HepG2 (cell line): ENCODE data around the gene VENTX. TPM values are rescaled to one million over a fixed set of nuclear protein-coding genes. Genes with fewer than 3 reads are reported as not detected.

Source experiments
- ATAC-seq: fragments of 200-7000 bp; cut with Tn5 transposase; 3 replicates; pipeline ENCODE4 v1.9.1; 2020; ENCODE audit warnings: mild to moderate bottlenecking, moderate library complexity
- BruUV-seq: library from RNA; stranded (reverse); fragments of 400-500 nt; replicated peaks from 2 replicates; lab custom pipeline; 2021; lab: Mats Ljungman, UMichigan
- CTCF ChIA-PET: fragments of 300-600 bp; formaldehyde crosslinking; extraction: SDS; loops from one replicate; lab custom pipeline; 2021; ENCODE audit warnings: low total read pairs, inconsistent platforms, low intra/inter-chr PET ratio; lab: Yijun Ruan, JAX
- POLR2A ChIA-PET: fragments of 350-600 bp; sonication (Branson Sonifier 250); formaldehyde crosslinking; loops from one replicate; lab custom pipeline; 2020; ENCODE audit warnings: antibody characterized with exemption, inconsistent platforms; lab: Yijun Ruan, JAX
- DNase-seq: peaks from one replicate; pipeline ENCODE4 v3.0.0-alpha.2; 2015; ENCODE audit warnings: low spot score
- FAIRE-seq: peaks from 3 replicates; lab custom pipeline; 2011; peaks lifted over from hg19 to GRCh38; lab: Jason Lieb, UNC
- H2AFZ ChIP-seq: one replicate; pipeline ENCODE4 v1.6.1; 2011; ENCODE audit warnings: low read length, inconsistent platforms
- H3K27ac ChIP-seq: fragments of 300-600 bp; 3 replicates; pipeline ENCODE4 v1.8.0; 2011; ENCODE audit warnings: mixed run types, mild to moderate bottlenecking, mixed read lengths, low read length, inconsistent platforms; ENCODE audit not compliant: insufficient read depth; ENCODE audit errors: extremely low read length
- H3K27me3 ChIP-seq, 2 experiments: fragments of 200-600 bp in 1 of 2; 2 replicates in 1 of 2; 3 replicates in 1 of 2; pipeline versions ENCODE4 v1.6.0 to v1.8.0; 2011; ENCODE audit warnings: low read length in 2 of 2, mild to moderate bottlenecking in 2 of 2, moderate library complexity in 2 of 2, inconsistent platforms in 1 of 2; ENCODE audit not compliant: insufficient read depth in 2 of 2, control insufficient read depth in 1 of 2
- H3K36me3 ChIP-seq, 2 experiments: fragments of 200-600 bp in 1 of 2; replicated peaks in 1 of 2; 2 replicates in 1 of 2; 3 replicates in 1 of 2; pipeline versions ENCODE4 v1.5.1 to v1.8.0; 2011; ENCODE audit warnings: low read length in 2 of 2, inconsistent platforms in 1 of 2; ENCODE audit not compliant: insufficient read depth in 2 of 2, control insufficient read depth in 1 of 2
- H3K4me1 ChIP-seq: 2 replicates; pipeline ENCODE4 v1.5.1; 2012; ENCODE audit warnings: low read length, inconsistent platforms; ENCODE audit not compliant: insufficient read depth
- H3K4me2 ChIP-seq: 2 replicates; pipeline ENCODE4 v1.6.0; 2011; ENCODE audit warnings: low read depth, low read length, inconsistent platforms
- H3K4me3 ChIP-seq, 3 experiments: fragments of 200-600 bp in 1 of 3; sonication (generic), shearing (Covaris generic) in 1 of 3; replicated peaks in 1 of 3; 2 replicates each; pipeline ENCODE4 v1.5.1; 2011 to 2016; ENCODE audit warnings: low read length in 3 of 3, inconsistent platforms in 2 of 3, low read depth in 2 of 3, mild to moderate bottlenecking in 2 of 3, control low read depth in 1 of 3, mixed read lengths in 1 of 3; ENCODE audit not compliant: insufficient read depth in 1 of 3
- H3K79me2 ChIP-seq: one replicate; pipeline ENCODE4 v1.6.1; 2011; ENCODE audit warnings: low read length, inconsistent platforms; ENCODE audit not compliant: insufficient read depth
- H3K9ac ChIP-seq: 2 replicates; pipeline ENCODE4 v1.6.0; 2011; ENCODE audit warnings: mild to moderate bottlenecking, low read depth, low read length, inconsistent platforms; ENCODE audit not compliant: insufficient read depth
- H3K9me3 ChIP-seq: 2 replicates; pipeline ENCODE4 v1.5.1; 2012; ENCODE audit warnings: mild to moderate bottlenecking, low read length
- H4K20me1 ChIP-seq: 2 replicates; pipeline ENCODE4 v1.6.0; 2011; ENCODE audit warnings: inconsistent platforms, mild to moderate bottlenecking, low read length, moderate library complexity; ENCODE audit not compliant: insufficient read depth
- AFF4 ChIP-seq: sonication (generic); formaldehyde crosslinking; IDR thresholded peaks from 2 replicates; pipeline ENCODE4 v1.4.0; 2020; ENCODE audit warnings: missing genetic modification reagents
- ARNT ChIP-seq: fragments of 450-650 bp; IDR thresholded peaks from 2 replicates; pipeline ENCODE4 v1.6.1; 2017
- DNMT1 ChIP-seq: sonication (generic); formaldehyde crosslinking; IDR thresholded peaks from 2 replicates; pipeline ENCODE4 v1.5.1; 2020; ENCODE audit warnings: mild to moderate bottlenecking, missing genetic modification reagents
- EEA1 ChIP-seq: sonication (generic); formaldehyde crosslinking; IDR thresholded peaks from 2 replicates; pipeline ENCODE4 v1.5.1; 2020; ENCODE audit warnings: mild to moderate bottlenecking, missing genetic modification reagents, borderline replicate concordance
- RAD51 ChIP-seq: fragments of 450-650 bp; IDR thresholded peaks from 2 replicates; pipeline ENCODE4 v1.6.1; 2016; ENCODE audit warnings: borderline replicate concordance
- SRSF4 ChIP-seq: fragments of 200-400 bp; formaldehyde crosslinking; IDR thresholded peaks from one replicate; pipeline ENCODE4 v1.6.1; 2018; ENCODE audit warnings: mild to moderate bottlenecking, low read depth, low read length, moderate library complexity; ENCODE audit not compliant: poor library complexity, severe bottlenecking
- WGBS: methylation state at CpG from one replicate; pipeline ENCODE4 v1.1.6; 2017; ENCODE audit warnings: low lambda C conversion rate; 5-methylcytosine and 5-hydroxymethylcytosine counted together
- in situ Hi-C: cut with HindIII; loops from 2 replicates; pipeline ENCODE4 v1.10.0; 2017; ENCODE audit warnings: low pct_unique_long_range_greater_than_20kb; ENCODE audit not compliant: extremely low pct_ligation_motif_present
- intact Hi-C: fragments of 100-400 bp; cut with micrococcal nuclease; formaldehyde crosslinking; loops from one replicate; pipeline ENCODE4 v1.10.0; 2022; ENCODE audit not compliant: unreplicated experiment
- polyA plus RNA-seq, 8 experiments: library from polyadenylated mRNA; depleted of rRNA in 3 of 8; stranded (reverse) in 7 of 8; unstranded in 1 of 8; fragments of >200 nt; fragmentation: Illumina TruSeq in 4 of 8; extraction: Trizol in 4 of 8; gene quantifications; 2 replicates each; pipeline versions ENCODE4 v1.2.1 to v1.2.3, GENCODE V29; 2011 to 2016; ENCODE audit warnings: low read depth in 4 of 8, missing spikeins in 1 of 8, mixed read lengths in 1 of 8; ENCODE audit not compliant: insufficient read depth in 1 of 8
- total RNA-seq, 5 experiments: library from RNA; depleted of rRNA; stranded (reverse); fragments of >200 nt; fragmentation: Illumina TruSeq; extraction: Trizol; gene quantifications; 2 replicates each; pipeline ENCODE4 v1.2.3, GENCODE V29; 2016; ENCODE audit warnings: low read depth in 1 of 5
- TF ChIP-seq, protein P1 (sequence below): sonication (generic); formaldehyde crosslinking; conservative IDR thresholded peaks from 2 replicates; pipeline ENCODE4 v1.4.0; 2020; ENCODE audit warnings: mild to moderate bottlenecking, missing genetic modification reagents, moderate library complexity

VENTX gene
- total and polyA plus RNA-seq, 2 of the 13 experiments (the other 11 are each of a cell fraction or from before 2014, with no cell fraction given), result not detected

DNA sequence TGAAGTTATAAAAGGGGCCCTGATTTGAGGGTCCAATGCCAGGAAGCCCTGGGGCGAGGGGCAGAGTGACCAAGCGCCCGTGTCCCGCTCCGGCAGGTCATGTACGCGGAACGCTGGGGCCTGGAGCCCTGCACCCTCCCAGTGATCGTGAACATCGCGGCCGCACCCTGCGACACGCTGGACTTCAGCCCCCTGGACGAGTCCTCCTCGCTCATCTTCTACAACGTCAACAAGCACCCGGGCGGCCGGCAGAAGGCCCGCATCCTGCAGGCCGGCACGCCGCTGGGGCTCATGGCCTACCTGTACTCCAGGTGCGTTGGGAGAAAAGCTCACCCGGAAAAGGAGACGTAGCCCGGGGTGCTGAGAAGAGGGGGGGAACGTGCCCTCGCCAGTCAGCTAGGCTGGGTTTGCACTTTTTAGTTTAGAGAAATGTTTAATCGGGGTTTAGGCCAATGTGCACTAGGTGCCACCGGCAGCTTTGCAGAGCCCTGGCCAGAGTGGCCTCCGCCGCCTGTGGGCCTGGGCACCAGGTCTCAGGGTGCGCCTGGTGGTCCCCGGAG, 30.5 kb upstream of the VENTX start (continued):
- no peak for TF ChIP-seq AFF4
- TF ChIP-seq DNMT1, result no peak
- TF ChIP-seq ARNT, result no peak
- TF ChIP-seq SRSF4, result no peak
- no peak for TF ChIP-seq RAD51

DNA sequence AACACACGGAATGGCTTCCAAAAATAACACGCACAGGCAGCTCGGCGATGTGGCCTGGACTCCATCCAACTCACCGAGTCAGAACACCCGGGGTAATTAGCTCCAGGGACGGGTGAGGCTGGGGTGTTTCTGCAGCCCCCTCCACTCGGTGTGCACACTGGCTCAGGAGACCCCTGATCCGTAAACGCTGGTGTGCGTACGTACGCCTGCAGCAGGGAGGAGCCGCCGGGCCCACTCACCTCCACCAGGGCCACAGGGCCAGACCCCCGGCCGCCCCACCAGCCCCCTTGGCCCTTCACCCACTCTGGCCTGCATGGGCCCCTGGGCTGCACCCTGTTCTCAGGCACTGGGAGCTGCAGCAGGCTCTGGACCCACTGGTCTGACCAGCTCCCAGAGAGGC, 30.0 kb upstream of the VENTX start:
- BruUV-seq, result no TSS peak
- ChIA-PET POLR2A (no interaction called here), CTCF (no interaction called here)
- Histone ChIP-seq H4K20me1 (no peaks in the 10 kb centered on the region), H3K9ac (no peak overlapping the region), H3K27me3 (peaks cover 17 to 62% of the 10 kb centered on the region in 2 experiments; a peak in 4 of 5 replicates), H3K27ac (no peak overlapping the region), H3K4me3 (no peak overlapping the region), H3K4me2 (no peak overlapping the region), H3K4me1 (no peaks in the 10 kb centered on the region), H2AFZ (no peak overlapping the region), H3K36me3 (no peaks in the 10 kb centered on the region), H3K9me3 (no peaks in the 10 kb centered on the region), H3K79me2 (no peaks in the 10 kb centered on the region)
- 0% methylated on average over 1 of the region's 17 CpGs for WGBS
- in situ Hi-C loops (no loop called here), intact Hi-C loops (no loop called here)
- no peak for FAIRE-seq
- DNase-seq, result no peak
- TF ChIP-seq, protein P1, sequence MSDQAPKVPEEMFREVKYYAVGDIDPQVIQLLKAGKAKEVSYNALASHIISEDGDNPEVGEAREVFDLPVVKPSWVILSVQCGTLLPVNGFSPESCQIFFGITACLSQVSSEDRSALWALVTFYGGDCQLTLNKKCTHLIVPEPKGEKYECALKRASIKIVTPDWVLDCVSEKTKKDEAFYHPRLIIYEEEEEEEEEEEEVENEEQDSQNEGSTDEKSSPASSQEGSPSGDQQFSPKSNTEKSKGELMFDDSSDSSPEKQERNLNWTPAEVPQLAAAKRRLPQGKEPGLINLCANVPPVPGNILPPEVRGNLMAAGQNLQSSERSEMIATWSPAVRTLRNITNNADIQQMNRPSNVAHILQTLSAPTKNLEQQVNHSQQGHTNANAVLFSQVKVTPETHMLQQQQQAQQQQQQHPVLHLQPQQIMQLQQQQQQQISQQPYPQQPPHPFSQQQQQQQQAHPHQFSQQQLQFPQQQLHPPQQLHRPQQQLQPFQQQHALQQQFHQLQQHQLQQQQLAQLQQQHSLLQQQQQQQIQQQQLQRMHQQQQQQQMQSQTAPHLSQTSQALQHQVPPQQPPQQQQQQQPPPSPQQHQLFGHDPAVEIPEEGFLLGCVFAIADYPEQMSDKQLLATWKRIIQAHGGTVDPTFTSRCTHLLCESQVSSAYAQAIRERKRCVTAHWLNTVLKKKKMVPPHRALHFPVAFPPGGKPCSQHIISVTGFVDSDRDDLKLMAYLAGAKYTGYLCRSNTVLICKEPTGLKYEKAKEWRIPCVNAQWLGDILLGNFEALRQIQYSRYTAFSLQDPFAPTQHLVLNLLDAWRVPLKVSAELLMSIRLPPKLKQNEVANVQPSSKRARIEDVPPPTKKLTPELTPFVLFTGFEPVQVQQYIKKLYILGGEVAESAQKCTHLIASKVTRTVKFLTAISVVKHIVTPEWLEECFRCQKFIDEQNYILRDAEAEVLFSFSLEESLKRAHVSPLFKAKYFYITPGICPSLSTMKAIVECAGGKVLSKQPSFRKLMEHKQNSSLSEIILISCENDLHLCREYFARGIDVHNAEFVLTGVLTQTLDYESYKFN (CRISPR knock-in tag), result no peak
- TF ChIP-seq EEA1 (CRISPR knock-in tag), result no peak
- ATAC-seq, result no peak
